Smooth muscle cell (in vitro differentiated cells): ENCODE results near the gene IL21R. TPM values are rescaled to one million over a fixed set of nuclear protein-coding genes. Genes with fewer than 3 reads are reported as not detected.

Source experiments
- DNase-seq: peaks from one replicate; lab custom pipeline; 2025; ENCODE audit not compliant: unreplicated experiment; lab: John Stamatoyannopoulos, UW
- H2AFZ ChIP-seq: fragments of 200-600 bp; sonication (generic); 2 replicates; pipeline ENCODE4 v1.6.0; 2016; ENCODE audit warnings: antibody characterized with exemption, low read depth, mild to moderate bottlenecking
- H3F3A ChIP-seq: fragments of 200-600 bp; sonication (generic); 2 replicates; pipeline ENCODE4 v1.6.0; 2017; ENCODE audit warnings: antibody characterized with exemption, low read depth
- H3K27ac ChIP-seq: fragments of 200-600 bp; sonication (generic); 2 replicates; pipeline ENCODE4 v1.5.1; 2016; ENCODE audit warnings: low read depth, mild to moderate bottlenecking
- H3K27me3 ChIP-seq: fragments of 200-600 bp; sonication (generic); 2 replicates; pipeline ENCODE4 v1.6.1; 2016; ENCODE audit warnings: low read depth, mild to moderate bottlenecking
- H3K36me3 ChIP-seq: fragments of 200-600 bp; sonication (generic); 2 replicates; pipeline ENCODE4 v1.5.1; 2016; ENCODE audit warnings: low read depth
- H3K4me1 ChIP-seq: fragments of 200-600 bp; sonication (generic); 2 replicates; pipeline ENCODE4 v1.5.1; 2016; ENCODE audit warnings: low read depth
- H3K4me2 ChIP-seq: fragments of 200-600 bp; sonication (generic); 2 replicates; pipeline ENCODE4 v1.6.0; 2016; ENCODE audit warnings: mild to moderate bottlenecking
- H3K4me3 ChIP-seq: fragments of 200-600 bp; sonication (generic); 2 replicates; pipeline ENCODE4 v1.5.1; 2016; ENCODE audit warnings: mild to moderate bottlenecking
- H3K79me2 ChIP-seq: fragments of 200-600 bp; sonication (generic); 2 replicates; pipeline ENCODE4 v1.6.0; 2016; ENCODE audit warnings: low read depth, mild to moderate bottlenecking
- H3K9ac ChIP-seq: fragments of 200-600 bp; sonication (generic); 2 replicates; pipeline ENCODE4 v1.6.0; 2016; ENCODE audit warnings: low read depth
- H3K9me3 ChIP-seq: fragments of 200-600 bp; sonication (generic); replicated peaks from 2 replicates; pipeline ENCODE4 v1.5.1; 2016; ENCODE audit warnings: low read depth
- H4K20me1 ChIP-seq: fragments of 200-600 bp; sonication (generic); 2 replicates; pipeline ENCODE4 v1.6.0; 2016; ENCODE audit warnings: low read depth
- CTCF ChIP-seq: fragments of 200-600 bp; sonication (generic); IDR thresholded peaks from 2 replicates; pipeline ENCODE4 v1.5.1; 2017; ENCODE audit warnings: borderline replicate concordance, mild to moderate bottlenecking, antibody characterized with exemption; ENCODE audit not compliant: insufficient read depth, poor library complexity, severe bottlenecking
- whole genome bisulfite sequencing: methylation state at CpG from one replicate; pipeline ENCODE4 v1.1.7; 2016; ENCODE audit warnings: low lambda C conversion rate; 5-methylcytosine and 5-hydroxymethylcytosine counted together
- polyA plus RNA-seq: library from polyadenylated mRNA; unstranded; fragments of >200 nt; fragmentation: Nextera tagmentation; extraction: Ambion mirVana; gene quantifications from 2 replicates; pipeline ENCODE4 v1.2.1, GENCODE V29; 2016
- total RNA-seq: library from RNA; depleted of rRNA; stranded (reverse); fragments of >200 nt; gene quantifications from 2 replicates; pipeline ENCODE4 v1.2.3, GENCODE V29; 2014

The IL21R gene
- total and polyA plus RNA-seq, 2 experiments from 2014 or later = not detected

- no peaks in the 10 kb centered on the region for H3K4me1 ChIP-seq
- TF ChIP-seq CTCF = no peak
- no peaks in the 10 kb centered on the region for H4K20me1 ChIP-seq
- H3K27ac ChIP-seq = no peak overlapping the region
- H3K9me3 ChIP-seq = no peaks in the 10 kb centered on the region
- no peaks in the 10 kb centered on the region for H3K36me3 ChIP-seq
- no peak overlapping the region for H3K9ac ChIP-seq
- H3K27me3 ChIP-seq = no peaks in the 10 kb centered on the region
- no peaks in the 10 kb centered on the region for H3F3A ChIP-seq
- no peaks in the 10 kb centered on the region for H3K79me2 ChIP-seq
- no peak for DNase-seq
- 87% methylated on average over 6 of the region's 6 CpGs for WGBS
- no peak overlapping the region for H2AFZ ChIP-seq
- no peak overlapping the region for H3K4me2 ChIP-seq
- no peak overlapping the region for H3K4me3 ChIP-seq
Observed at GRCh38 chr16:27403601-27403992, 1.6 kb downstream of the IL21R start.

- no peaks in the 10 kb centered on the region for H3K4me1 ChIP-seq
- H3K27ac ChIP-seq = no peak overlapping the region
- no peak overlapping the region for H3K4me3 ChIP-seq
- DNase-seq = no peak
- H3K27me3 ChIP-seq = no peaks in the 10 kb centered on the region
- no peaks in the 10 kb centered on the region for H3K36me3 ChIP-seq
- no peak overlapping the region for H3K4me2 ChIP-seq
- H3F3A ChIP-seq = no peaks in the 10 kb centered on the region
- H3K79me2 ChIP-seq = no peaks in the 10 kb centered on the region
- H4K20me1 ChIP-seq = no peaks in the 10 kb centered on the region
- WGBS = 90% methylated on average over 10 of the region's 10 CpGs
- H3K9me3 ChIP-seq = no peaks in the 10 kb centered on the region
- H2AFZ ChIP-seq = no peak overlapping the region
- TF ChIP-seq CTCF = no peak
- no peak overlapping the region for H3K9ac ChIP-seq
Observed at GRCh38 chr16:27404163-27404823, 2.3 kb downstream of the IL21R start.

GRCh38 chr16:27405546-27406451 lies 3.8 kb downstream of the IL21R start:
- Histone ChIP-seq H3K79me2 (no peaks in the 10 kb centered on the region), H3K9me3 (no peaks in the 10 kb centered on the region), H3K27ac (no peak overlapping the region), H3K9ac (no peak overlapping the region), H3K4me3 (no peak overlapping the region), H3K4me1 (no peaks in the 10 kb centered on the region), H3K4me2 (no peak overlapping the region), H2AFZ (no peak overlapping the region), H3K27me3 (no peaks in the 10 kb centered on the region), H3K36me3 (no peaks in the 10 kb centered on the region), H3F3A (no peaks in the 10 kb centered on the region), H4K20me1 (no peaks in the 10 kb centered on the region)
- no peak for DNase-seq
- WGBS = 84% methylated on average over 15 of the region's 19 CpGs
- TF ChIP-seq CTCF = no peak
